IMR-90 (cell line): ENCODE results near the gene MPZL2. TPM values are rescaled to one million over a fixed set of nuclear protein-coding genes. Genes with fewer than 3 reads are reported as not detected.

Experiments used
- ATAC-seq: fragments of 200-7000 bp; cut with Tn5 transposase; 2 replicates; pipeline ENCODE4 v1.9.1; 2020; ENCODE audit warnings: low read depth, mild to moderate bottlenecking, moderate library complexity
- BruUV-seq: library from RNA; stranded (reverse); fragments of 400-500 nt; replicated peaks from 2 replicates; lab custom pipeline; 2021; lab: Mats Ljungman, UMichigan
- CTCF ChIA-PET: fragments of 300-600 bp; formaldehyde crosslinking; extraction: SDS; loops from one replicate; lab custom pipeline; 2021; ENCODE audit warnings: antibody characterized with exemption; lab: Yijun Ruan, JAX
- POLR2A ChIA-PET: fragments of 300-600 bp; sonication (Branson Sonifier 250); formaldehyde crosslinking; loops from one replicate; lab custom pipeline; 2022; ENCODE audit warnings: antibody characterized with exemption; ENCODE audit not compliant: unreplicated experiment; lab: Charles Lee
- DNase-seq: peaks from one replicate; pipeline ENCODE4 v3.0.0; 2013
- H2AFZ ChIP-seq: replicated peaks from 2 replicates; pipeline ENCODE3; 2013; ENCODE audit warnings: low read length, mild to moderate bottlenecking; ENCODE audit not compliant: poor library complexity
- H2AK5ac ChIP-seq: 2 replicates; pipeline ENCODE4 v1.6.1; 2013; ENCODE audit warnings: low read depth, low read length, inconsistent platforms
- H2AK9ac ChIP-seq: replicated peaks from 2 replicates; pipeline ENCODE3; 2013; ENCODE audit warnings: mild to moderate bottlenecking, low read depth, low read length, moderate library complexity; ENCODE audit not compliant: poor library complexity
- H2BK120ac ChIP-seq: 2 replicates; pipeline ENCODE4 v1.6.1; 2013; ENCODE audit warnings: low read depth, low read length, inconsistent platforms
- H2BK15ac ChIP-seq: 3 replicates; pipeline ENCODE4 v1.6.1; 2013; ENCODE audit warnings: low read depth, low read length, inconsistent platforms
- H2BK20ac ChIP-seq: 2 replicates; pipeline ENCODE4 v1.6.1; 2013; ENCODE audit warnings: low read depth, mild to moderate bottlenecking, inconsistent platforms, low read length, moderate library complexity
- H2BK5ac ChIP-seq: 2 replicates; pipeline ENCODE4 v1.6.1; 2013; ENCODE audit warnings: mild to moderate bottlenecking, low read depth, low read length, inconsistent platforms; ENCODE audit not compliant: poor library complexity, severe bottlenecking
- H3K14ac ChIP-seq: replicated peaks from 2 replicates; pipeline ENCODE4 v1.6.1; 2013; ENCODE audit warnings: low read depth, low read length, inconsistent platforms
- H3K18ac ChIP-seq: 2 replicates; pipeline ENCODE4 v1.6.1; 2013; ENCODE audit warnings: low read depth, low read length, control low read depth
- H3K23ac ChIP-seq: 2 replicates; pipeline ENCODE4 v1.6.1; 2013; ENCODE audit warnings: low read depth, low read length, inconsistent platforms
- H3K27ac ChIP-seq: 2 replicates; pipeline ENCODE4 v1.5.1; 2013; ENCODE audit warnings: mild to moderate bottlenecking, control low read depth, low read length; ENCODE audit not compliant: insufficient read depth
- H3K27me3 ChIP-seq: 2 replicates; pipeline ENCODE4 v1.6.1; 2013; ENCODE audit warnings: low read length; ENCODE audit not compliant: control insufficient read depth, insufficient read depth
- H3K36me3 ChIP-seq: 2 replicates; pipeline ENCODE4 v1.6.1; 2013; ENCODE audit warnings: low read length, mixed read lengths; ENCODE audit not compliant: control insufficient read depth, insufficient read depth
- H3K4ac ChIP-seq: 2 replicates; pipeline ENCODE4 v1.6.1; 2013; ENCODE audit warnings: low read depth, low read length, inconsistent platforms
- H3K4me1 ChIP-seq: 2 replicates; pipeline ENCODE4 v1.6.1; 2013; ENCODE audit warnings: low read length, mixed read lengths; ENCODE audit not compliant: control insufficient read depth, insufficient read depth
- H3K4me2 ChIP-seq: 2 replicates; pipeline ENCODE4 v1.6.1; 2013; ENCODE audit warnings: low read depth, mild to moderate bottlenecking, control low read depth, low read length, moderate library complexity
- H3K4me3 ChIP-seq: 2 replicates; pipeline ENCODE4 v1.5.1; 2013; ENCODE audit warnings: low read depth, mild to moderate bottlenecking, control low read depth, low read length, moderate library complexity; ENCODE audit not compliant: insufficient read depth
- H3K56ac ChIP-seq: 2 replicates; pipeline ENCODE4 v1.6.1; 2013; ENCODE audit warnings: low read length, inconsistent platforms; ENCODE audit not compliant: insufficient read depth; ENCODE audit errors: extremely low read depth
- H3K79me1 ChIP-seq, 2 experiments: 2 replicates each; pipeline ENCODE4 v1.6.1; 2013; ENCODE audit warnings: low read length in 2 of 2, inconsistent platforms in 1 of 2, low read depth in 1 of 2
- H3K9ac ChIP-seq: 2 replicates; pipeline ENCODE4 v1.6.1; 2013; ENCODE audit warnings: low read depth, low read length, control low read depth
- H3K9me1 ChIP-seq: 2 replicates; pipeline ENCODE4 v1.6.1; 2013; ENCODE audit warnings: low read length, inconsistent platforms; ENCODE audit not compliant: insufficient read depth
- H3K9me3 ChIP-seq: 2 replicates; pipeline ENCODE4 v1.6.1; 2013; ENCODE audit warnings: low read length; ENCODE audit not compliant: control insufficient read depth, insufficient read depth
- H4K20me1 ChIP-seq: 2 replicates; pipeline ENCODE4 v1.6.1; 2013; ENCODE audit warnings: low read length, inconsistent platforms; ENCODE audit not compliant: insufficient read depth
- H4K5ac ChIP-seq: 2 replicates; pipeline ENCODE4 v1.6.1; 2013; ENCODE audit warnings: mild to moderate bottlenecking, low read depth, low read length, control low read depth
- H4K8ac ChIP-seq, 2 experiments: 2 replicates each; pipeline ENCODE4 v1.6.1; 2013; ENCODE audit warnings: low read depth in 2 of 2, low read length in 2 of 2, control low read depth in 1 of 2, inconsistent platforms in 1 of 2
- H4K91ac ChIP-seq: 2 replicates; pipeline ENCODE4 v1.6.1; 2013; ENCODE audit warnings: low read depth, low read length, inconsistent platforms; ENCODE audit not compliant: insufficient read depth
- BHLHE40 ChIP-seq: fragments of 150-350 bp; IDR thresholded peaks from 2 replicates; pipeline ENCODE4 v1.6.1; 2016; ENCODE audit warnings: mild to moderate bottlenecking, low read depth, low read length
- CEBPB ChIP-seq: IDR thresholded peaks from 2 replicates; pipeline ENCODE4 v1.6.1; 2012; ENCODE audit warnings: low read depth, low read length, improper control_type of control experiment
- MAFK ChIP-seq: IDR thresholded peaks from 2 replicates; pipeline ENCODE4 v1.6.1; 2012; ENCODE audit warnings: low read depth, low read length, improper control_type of control experiment
- MAZ ChIP-seq: IDR thresholded peaks from 2 replicates; pipeline ENCODE4 v1.6.1; 2012; ENCODE audit warnings: low read depth, mild to moderate bottlenecking, low read length, improper control_type of control experiment, moderate library complexity, borderline replicate concordance
- RFX5 ChIP-seq: IDR thresholded peaks from 2 replicates; pipeline ENCODE4 v1.8.0; 2012; ENCODE audit warnings: low read depth, mild to moderate bottlenecking, low read length, moderate library complexity
- WGBS, 2 experiments: methylation state at CpG; one replicate each; pipeline versions ENCODE4 v1.1.5 to v1.1.7; 2013; ENCODE audit warnings: missing lambda C conversion rate in 2 of 2; ENCODE audit not compliant: insufficient read length in 1 of 2; ENCODE audit errors: extremely low coverage in 2 of 2; 5-methylcytosine and 5-hydroxymethylcytosine counted together
- dilution Hi-C: fragments of 300-500 bp; cut with HindIII; formaldehyde crosslinking; loops from one replicate; pipeline ENCODE4 v1.14.3; 2018; ENCODE audit warnings: low sequenced_read_pairs; ENCODE audit not compliant: unreplicated experiment
- in situ Hi-C: fragments of 300-500 bp; cut with MboI; formaldehyde crosslinking; loops from 3 replicates; pipeline ENCODE4 v1.14.3; 2019; ENCODE audit warnings: low sequenced_read_pairs, inconsistent platforms, mixed read lengths
- intact Hi-C: fragments of 100-400 bp; cut with micrococcal nuclease; formaldehyde crosslinking; loops from 2 replicates; pipeline ENCODE4 v1.10.0; 2022
- polyA plus RNA-seq, 3 experiments: library from polyadenylated mRNA; depleted of rRNA; stranded (reverse); fragments of >200 nt; gene quantifications; 2 replicates each; pipeline ENCODE4 v1.2.3, GENCODE V29; 2012; ENCODE audit warnings: low replicate concordance in 1 of 3
- total RNA-seq: library from RNA; depleted of rRNA; stranded (reverse); fragments of >200 nt; gene quantifications from 2 replicates; pipeline ENCODE4 v1.2.3, GENCODE V29; 2012
- TF ChIP-seq, protein P1 (sequence below): conservative IDR thresholded peaks from 2 replicates; pipeline ENCODE4 v1.5.1; 2012; ENCODE audit warnings: mild to moderate bottlenecking, low read depth, low read length, improper control_type of control experiment
- TF ChIP-seq, protein P2 (sequence below): fragments of 150-350 bp; IDR thresholded peaks from 2 replicates; pipeline ENCODE4 v1.6.1; 2017; ENCODE audit warnings: mild to moderate bottlenecking, antibody characterized with exemption, low read length, low read depth

MPZL2 gene
- total and polyA plus RNA-seq, 2 of the 4 experiments (the other 2 are of a cell fraction): not detected

DNA sequence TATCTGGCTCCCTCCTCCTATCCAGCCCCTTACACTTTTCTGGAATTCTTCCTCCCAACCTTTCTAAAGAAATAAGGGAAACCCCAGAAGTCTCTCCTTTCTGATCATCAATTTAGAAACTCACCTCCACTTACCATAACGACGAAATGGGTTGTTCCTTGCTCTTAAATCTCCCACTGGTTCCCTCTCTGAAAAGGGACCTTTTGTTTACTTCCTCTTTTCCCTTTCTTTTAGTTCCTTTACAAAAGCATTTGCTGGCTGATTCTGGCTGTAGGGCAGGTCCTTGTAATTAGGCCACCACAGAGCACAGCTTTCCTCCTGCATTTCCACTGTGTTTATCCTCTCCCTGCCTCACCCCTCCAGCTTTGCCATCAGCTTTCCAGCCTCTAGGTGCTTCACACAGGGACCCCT is 51.3 kb downstream of the MPZL2 start:
- no peak for TF ChIP-seq MAZ
- TF ChIP-seq, protein P1, sequence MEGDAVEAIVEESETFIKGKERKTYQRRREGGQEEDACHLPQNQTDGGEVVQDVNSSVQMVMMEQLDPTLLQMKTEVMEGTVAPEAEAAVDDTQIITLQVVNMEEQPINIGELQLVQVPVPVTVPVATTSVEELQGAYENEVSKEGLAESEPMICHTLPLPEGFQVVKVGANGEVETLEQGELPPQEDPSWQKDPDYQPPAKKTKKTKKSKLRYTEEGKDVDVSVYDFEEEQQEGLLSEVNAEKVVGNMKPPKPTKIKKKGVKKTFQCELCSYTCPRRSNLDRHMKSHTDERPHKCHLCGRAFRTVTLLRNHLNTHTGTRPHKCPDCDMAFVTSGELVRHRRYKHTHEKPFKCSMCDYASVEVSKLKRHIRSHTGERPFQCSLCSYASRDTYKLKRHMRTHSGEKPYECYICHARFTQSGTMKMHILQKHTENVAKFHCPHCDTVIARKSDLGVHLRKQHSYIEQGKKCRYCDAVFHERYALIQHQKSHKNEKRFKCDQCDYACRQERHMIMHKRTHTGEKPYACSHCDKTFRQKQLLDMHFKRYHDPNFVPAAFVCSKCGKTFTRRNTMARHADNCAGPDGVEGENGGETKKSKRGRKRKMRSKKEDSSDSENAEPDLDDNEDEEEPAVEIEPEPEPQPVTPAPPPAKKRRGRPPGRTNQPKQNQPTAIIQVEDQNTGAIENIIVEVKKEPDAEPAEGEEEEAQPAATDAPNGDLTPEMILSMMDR: no peak
- no peak for TF ChIP-seq MAFK
- TF ChIP-seq, protein P2, sequence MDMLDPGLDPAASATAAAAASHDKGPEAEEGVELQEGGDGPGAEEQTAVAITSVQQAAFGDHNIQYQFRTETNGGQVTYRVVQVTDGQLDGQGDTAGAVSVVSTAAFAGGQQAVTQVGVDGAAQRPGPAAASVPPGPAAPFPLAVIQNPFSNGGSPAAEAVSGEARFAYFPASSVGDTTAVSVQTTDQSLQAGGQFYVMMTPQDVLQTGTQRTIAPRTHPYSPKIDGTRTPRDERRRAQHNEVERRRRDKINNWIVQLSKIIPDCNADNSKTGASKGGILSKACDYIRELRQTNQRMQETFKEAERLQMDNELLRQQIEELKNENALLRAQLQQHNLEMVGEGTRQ: no peak
- TF ChIP-seq BHLHE40: no peak
- no peak for TF ChIP-seq RFX5
- TF ChIP-seq CEBPB: no peak
- no peak overlapping the region for H3K27ac ChIP-seq
- WGBS, 2 experiments: no CpG with 5 or more reads among the region's 2 CpGs
- no peak overlapping the region for H2AK5ac ChIP-seq
- BruUV-seq: no TSS peak
- ATAC-seq: no peak
- H3K9me1 ChIP-seq: no peaks in the 10 kb centered on the region
- no peaks in the 10 kb centered on the region for H3K79me1 ChIP-seq
- in situ Hi-C loops (no loop called here), intact Hi-C loops (no loop called here), dilution Hi-C loops (no loop called here)
- H3K9ac ChIP-seq: no peak overlapping the region
- no peak overlapping the region for H2BK20ac ChIP-seq
- H4K8ac ChIP-seq: no peak overlapping the region
- no peak overlapping the region for H3K14ac ChIP-seq
- no peak overlapping the region for H2BK15ac ChIP-seq
- H3K4me2 ChIP-seq: no peak overlapping the region
- no peak overlapping the region for H2AFZ ChIP-seq
- no peak overlapping the region for H3K56ac ChIP-seq
- no peaks in the 10 kb centered on the region for H3K4me1 ChIP-seq
- no peak overlapping the region for H4K91ac ChIP-seq
- no peak overlapping the region for H2AK9ac ChIP-seq
- no peak overlapping the region for H2BK120ac ChIP-seq
- no peaks in the 10 kb centered on the region for H4K20me1 ChIP-seq
- H4K5ac ChIP-seq: no peak overlapping the region
- H3K27me3 ChIP-seq: peaks cover 23% of the 10 kb centered on the region
- H3K9me3 ChIP-seq: no peaks in the 10 kb centered on the region
- no peak overlapping the region for H3K4ac ChIP-seq
- H3K23ac ChIP-seq: no peak overlapping the region
- no peaks in the 10 kb centered on the region for H3K36me3 ChIP-seq
- CTCF ChIA-PET: interaction anchor here (1.3 kb wide), 1 partner anchor 41 kb away, joined by 3 read pairs; no protein-coding TSS in a partner anchor
- H3K18ac ChIP-seq: no peak overlapping the region
- H3K4me3 ChIP-seq: no peak overlapping the region
- POLR2A ChIA-PET: no interaction called here
- no peak for DNase-seq
- no peak overlapping the region for H2BK5ac ChIP-seq
